Islet precursor cell (in vitro differentiated cells): ENCODE measurements around the gene TANK.
"Not testable (repeated sequence)": the region's sequence is repeated elsewhere in the genome, so short reads cannot be mapped to it uniquely, and the experiment has no call there.

Experiments used
- DNase-seq: peaks from one replicate; pipeline ENCODE4 v3.0.0-alpha.2; 2018

TANK gene

GRCh38 chr2:161170377-161170776 lies 10.1 kb downstream of the TANK start:
- DNase-seq, result no peak

DNA sequence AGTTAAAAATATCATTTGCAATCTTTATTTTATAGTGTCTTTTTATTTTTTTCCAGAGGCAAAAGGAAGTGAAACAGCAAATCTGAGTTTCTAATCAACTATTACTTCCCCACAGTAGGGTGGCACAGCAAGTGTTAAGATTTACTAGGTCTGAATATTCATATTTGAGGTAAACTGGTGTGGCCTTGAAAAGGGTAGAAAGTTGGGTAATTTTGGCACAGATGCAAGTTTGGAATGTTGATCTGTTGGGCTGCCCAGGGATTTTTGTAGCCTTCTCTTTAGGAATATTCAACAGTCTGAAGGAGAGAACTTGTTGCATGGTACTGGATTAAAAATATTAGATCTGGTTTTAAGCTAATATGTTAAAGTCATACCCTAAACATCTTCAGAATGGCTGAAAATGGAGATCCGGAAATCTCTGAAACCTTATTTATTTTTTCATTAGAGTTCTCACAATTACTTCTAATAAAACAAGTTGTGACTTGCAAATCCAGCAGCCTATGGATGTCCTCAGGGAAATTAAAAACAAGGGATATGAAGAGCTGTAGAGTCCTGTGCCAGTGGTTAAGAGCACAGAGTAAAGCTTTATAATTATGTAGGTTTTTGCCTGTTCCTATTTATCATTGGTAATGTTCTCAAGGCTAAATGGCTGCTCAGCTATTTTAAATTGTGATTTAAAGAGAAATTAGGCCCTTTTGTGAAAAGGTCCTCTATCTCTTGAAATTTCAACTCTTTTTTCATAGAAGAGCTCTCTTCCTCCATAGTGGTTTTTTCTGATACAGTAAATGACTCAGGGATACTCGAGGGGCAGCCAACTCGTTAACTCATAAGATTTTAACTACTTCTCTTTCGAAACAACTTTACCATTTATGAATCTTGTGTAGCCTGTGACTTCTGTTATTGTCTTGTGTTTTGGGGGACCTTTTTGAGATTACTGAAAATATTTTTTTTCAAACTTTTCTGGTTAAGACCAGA lies 11.0 kb downstream of the TANK start:
- DNase-seq, result no peak

DNA sequence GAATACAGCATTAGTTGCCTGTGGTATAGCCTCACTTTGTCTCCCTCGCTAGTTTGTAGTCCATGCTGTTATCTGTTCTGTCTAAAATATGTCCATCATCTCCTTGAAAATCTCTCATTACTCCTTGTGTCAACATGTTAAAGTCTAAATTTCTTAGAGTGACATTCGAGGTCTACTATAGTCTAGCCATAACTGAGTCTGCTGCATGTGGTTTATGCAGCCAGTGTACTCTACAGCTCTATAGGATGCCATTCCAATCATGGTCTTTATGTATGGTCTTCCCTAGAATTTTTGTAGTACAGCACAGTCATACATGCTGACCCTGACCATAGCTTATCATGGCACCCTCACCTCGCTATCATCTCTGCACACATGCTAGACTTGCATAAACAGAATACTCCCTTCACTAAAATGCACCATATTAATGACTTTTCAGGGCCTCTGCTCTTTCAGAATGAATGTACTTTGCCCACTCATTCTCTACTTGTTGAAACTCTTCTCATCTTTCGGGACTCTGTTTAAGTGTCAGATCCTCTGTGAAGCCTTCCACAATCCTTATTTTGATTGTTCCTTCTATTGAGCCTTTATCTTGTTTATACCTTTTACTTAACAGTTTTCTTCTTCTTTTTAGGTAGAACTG lies 12.8 kb downstream of the TANK start:
- DNase-seq, result no peak

- DNase-seq, result no peak
These were observed 13.4 kb downstream of the TANK start for GRCh38 chr2:161173541-161174194.

DNA sequence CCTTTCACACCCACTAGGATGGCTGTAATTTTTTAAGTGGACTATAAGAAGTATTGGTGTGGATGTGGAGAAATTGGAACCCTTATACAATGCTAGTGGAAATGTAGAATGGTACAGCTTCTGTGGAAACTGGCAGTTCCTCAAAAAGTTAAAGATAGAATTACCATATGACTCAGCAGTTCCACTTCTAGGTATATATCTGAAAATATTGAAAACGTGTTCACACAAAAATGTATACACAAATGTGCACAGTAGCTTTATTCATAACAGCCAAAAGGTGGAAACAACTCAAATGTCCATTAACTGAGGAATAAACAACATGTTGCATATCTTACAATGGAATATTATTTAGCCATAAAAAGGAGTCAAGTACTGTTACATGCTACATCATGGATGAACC lies 17.7 kb downstream of the TANK start:
- no peak for DNase-seq

DNA sequence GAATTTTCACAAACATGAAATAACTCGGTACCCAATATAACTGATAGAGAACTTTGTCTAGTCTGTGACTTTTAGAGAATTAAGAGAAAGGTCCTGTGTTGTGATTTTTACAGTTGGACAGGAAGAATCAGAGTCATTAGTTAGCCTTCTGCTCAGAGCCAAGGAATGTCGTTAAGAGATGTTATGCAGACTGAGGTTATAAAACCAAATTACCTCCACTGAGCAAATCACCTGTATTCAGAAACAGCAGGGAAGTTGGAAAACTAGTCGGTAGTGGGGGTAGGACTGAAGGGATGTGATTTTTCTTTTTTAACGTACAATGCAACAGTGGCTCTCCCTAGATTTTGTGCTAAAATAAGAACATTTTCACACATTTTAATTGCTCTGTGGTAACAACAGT lies 18.5 kb downstream of the TANK start:
- DNase-seq, result no peak

DNA sequence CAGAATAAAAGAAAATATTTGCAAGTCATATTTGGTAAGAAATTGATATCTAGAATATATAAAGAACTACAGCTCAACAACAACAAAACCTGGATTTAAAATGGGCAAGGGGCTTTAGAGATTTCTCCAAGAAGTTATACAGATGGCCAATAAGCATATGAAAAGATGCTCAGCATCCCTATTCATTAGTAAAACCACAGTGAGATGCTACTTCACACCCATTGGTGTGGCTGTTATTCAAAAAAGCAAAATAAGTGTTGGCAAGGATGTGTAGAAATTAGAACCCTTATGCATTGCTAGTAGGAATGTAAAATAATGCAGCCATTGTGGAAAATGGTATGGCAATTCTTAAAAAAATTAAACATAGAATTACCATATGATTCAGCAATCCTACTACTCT lies 29.8 kb downstream of the TANK start:
- DNase-seq, result no peak

DNA sequence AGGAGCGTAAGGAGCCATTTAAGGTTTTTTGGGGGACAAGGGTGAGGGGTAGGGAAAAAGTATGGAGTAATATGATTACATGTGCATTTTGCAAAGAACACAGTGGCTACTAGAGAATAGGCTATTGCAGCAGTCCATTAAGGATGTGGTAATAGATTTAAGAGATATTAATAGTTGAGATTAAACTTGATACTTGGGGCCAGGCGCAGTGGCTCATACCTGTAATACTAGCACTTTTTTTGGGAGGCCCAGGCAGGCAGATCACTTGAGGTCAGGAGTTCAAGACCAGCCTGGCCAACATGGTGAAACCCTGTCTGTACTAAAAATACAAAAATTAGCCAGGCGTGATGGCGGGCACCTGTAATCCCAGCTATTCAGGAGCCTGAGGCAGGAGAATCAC lies 35.4 kb downstream of the TANK start:
- DNase-seq, result not testable (repeated sequence)

GRCh38 chr2:161199912-161200701 lies 39.9 kb downstream of the TANK start:
- DNase-seq, result no peak

DNA sequence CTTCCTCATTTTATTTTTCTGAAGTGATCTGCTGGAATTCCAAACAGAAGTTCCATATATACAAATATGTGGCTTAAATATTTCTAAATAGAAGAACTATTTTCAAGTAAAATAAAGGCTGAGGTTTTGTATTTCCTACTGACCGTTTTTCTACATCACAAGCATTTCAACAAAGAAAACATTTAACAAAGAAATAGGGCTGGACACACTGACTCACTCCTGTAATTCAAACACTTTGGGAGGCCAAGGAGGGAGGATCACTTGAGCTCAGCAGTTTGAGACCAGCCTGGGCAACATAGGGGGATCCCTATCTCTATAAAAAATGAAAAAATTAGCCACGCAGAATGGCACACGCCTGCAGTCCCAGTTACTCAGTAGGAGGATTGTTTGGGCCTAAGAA lies 44.6 kb downstream of the TANK start:
- DNase-seq, result no peak

GRCh38 chr2:161206471-161207032 lies 46.3 kb downstream of the TANK start:
- no peak for DNase-seq

DNA sequence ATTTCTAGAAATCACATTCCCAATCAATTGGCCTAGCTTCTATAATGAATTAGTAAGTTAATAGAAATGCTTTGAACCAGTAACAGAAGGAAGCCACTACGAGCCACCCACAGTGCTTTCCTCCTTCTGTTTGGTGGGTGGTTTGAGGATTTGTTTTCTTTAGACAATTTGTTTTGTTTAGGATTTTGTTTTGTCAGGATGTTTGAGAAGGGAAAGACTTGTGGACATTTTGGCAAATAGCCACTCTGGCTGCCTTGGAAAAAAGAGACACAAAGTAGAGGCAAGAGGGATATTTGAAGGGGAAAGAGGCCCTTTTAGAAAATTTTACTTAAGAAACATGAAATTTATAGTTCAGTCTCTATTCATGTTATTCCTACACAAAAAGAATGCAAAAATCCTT lies 47.7 kb downstream of the TANK start:
- DNase-seq, result no peak

DNA sequence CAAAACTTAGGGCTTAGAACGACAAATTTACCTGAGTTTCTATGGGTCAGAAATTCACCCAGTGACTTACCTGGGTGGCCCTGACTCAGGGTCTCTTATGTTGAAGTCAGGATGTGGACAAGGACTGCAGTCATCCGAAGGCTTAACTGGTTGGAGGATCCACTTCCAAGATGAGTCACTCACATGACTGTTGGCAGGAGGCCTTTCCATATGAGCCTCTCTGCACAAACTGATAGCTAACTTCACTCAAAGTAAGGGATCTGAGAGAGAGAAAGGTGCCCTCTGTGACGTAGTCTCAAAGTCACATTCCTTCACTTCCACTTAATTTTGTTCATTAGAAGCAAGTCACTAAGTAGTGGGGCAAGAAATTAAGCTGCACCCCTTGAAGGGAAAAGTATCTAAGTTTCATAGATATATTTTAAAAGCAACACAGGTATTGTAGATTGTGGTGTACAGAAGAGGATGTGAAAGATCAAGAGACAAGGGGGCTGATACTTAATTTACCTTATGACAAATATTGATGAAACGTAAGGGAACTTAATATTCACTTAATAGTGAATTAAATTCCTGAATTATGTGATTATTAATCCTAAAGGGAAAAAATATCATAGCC lies 48.4 kb downstream of the TANK start:
- DNase-seq, result peak; percentile 85

DNA sequence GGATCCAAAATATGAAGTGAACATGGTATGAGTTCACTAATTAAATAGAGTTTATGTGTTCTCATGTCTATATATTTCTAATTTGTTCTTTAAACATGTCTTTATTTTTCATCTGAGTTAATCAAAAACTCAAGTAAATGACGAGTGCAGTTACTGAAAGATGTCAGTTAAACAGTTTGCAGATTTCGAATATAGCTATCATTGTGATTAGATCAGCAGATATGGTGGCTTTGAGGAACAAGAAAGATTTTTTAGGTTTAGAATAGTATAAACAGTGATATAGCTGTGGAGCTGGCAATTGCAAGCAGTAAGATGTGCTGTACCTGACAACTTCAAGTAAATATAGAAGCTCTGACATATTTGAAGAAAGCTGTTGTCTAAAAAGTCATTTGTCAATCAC lies 49.7 kb downstream of the TANK start:
- no peak for DNase-seq

DNA sequence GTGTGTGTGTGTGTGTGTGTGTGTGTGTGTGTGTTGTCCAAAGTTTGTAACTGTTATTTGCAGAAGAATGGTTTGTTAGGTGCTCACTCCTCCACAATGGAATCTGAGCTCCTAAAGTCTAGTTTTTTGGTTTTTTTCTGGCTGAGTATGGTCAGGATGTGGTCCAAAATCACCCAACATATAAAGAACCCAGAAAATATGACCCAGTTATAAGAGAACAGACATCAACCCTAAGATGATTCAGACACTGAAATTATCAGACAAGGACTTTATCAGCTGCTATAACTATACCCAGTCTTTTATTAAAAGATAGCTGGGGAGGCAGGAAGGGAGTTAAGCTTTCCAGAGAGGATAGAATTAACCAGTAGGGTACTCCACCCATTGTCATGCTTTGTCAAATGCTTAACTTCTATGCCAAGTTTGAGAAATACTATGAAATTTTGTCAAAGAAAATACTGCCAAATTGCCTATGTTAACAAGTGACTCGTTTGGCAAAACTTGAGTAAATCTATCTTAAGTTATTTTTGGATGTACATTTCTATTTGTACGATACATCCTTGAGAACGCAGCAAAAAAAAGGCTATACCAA lies 57.5 kb downstream of the TANK start:
- no peak for DNase-seq

- no peak for DNase-seq
These were observed 59.0 kb downstream of the TANK start for GRCh38 chr2:161219211-161219610.

DNA sequence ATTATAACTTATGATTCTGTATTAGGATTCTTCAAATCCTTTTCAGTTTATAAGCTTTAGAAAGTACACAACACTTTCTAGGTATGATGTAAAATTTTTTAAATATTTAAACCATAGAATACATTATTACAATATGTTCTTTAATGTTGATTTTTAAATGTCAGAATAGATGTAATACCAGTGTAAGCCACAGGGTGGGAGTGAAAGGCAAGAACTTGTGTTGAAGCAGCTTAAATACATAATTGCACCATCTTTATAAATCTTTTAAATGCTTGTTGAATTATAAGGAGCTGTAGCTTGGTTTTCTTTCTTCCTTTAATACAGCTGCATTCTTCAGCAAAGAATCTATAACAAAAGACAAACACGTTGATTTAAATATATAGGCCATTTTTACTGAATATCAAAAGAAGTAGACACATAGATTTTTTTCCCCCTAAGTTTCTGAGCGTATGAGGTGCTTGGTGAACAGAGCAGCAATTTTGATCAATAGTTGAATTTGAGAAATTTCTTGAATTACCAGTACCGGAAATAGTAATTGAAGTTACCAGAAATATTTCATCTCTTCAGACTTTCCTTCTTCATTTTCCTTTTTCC lies 63.0 kb downstream of the TANK start:
- DNase-seq, result no peak

DNA sequence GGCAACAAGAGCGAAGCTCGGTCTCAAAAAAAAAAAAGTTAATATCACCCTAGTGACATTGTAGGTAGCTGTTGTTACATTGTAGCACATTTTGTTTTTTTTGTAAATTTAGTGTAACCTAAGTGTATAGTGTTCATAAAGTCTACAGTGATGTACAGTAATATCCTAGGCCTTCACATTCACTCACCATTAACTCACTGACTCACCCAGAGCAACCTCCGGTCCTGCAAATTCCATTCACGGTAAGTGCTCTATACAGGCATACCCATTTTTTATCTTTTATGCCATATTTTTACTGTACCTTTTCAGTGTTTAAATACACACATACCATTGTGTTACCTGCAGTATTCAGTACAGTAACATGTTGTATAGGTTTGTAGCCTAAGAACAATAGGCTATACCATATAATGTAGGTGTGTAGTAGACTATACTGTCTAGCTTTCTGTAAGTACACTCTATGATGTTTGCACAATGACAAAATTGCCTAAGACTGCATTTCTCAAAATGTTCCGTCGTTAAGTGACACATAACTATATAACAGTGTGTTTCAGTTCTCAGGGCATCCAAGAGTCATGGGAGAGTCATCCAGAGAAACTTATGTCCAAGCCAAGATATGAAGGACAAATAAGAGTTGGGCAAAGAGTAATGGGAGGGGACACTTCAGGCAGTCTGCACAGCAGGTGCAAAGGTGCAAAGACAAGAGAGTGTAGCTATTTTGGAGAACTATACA lies 68.4 kb downstream of the TANK start:
- no peak for DNase-seq

DNA sequence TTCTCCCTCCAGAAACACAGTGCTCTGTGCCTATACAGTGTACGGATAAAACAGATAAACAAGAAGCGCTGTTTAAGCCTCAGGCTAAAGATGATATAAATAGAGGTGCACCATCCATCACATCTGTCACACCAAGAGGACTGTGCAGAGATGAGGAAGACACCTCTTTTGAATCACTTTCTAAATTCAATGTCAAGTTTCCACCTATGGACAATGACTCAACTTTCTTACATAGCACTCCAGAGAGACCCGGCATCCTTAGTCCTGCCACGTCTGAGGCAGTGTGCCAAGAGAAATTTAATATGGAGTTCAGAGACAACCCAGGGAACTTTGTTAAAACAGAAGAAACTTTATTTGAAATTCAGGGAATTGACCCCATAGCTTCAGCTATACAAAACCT lies 70.7 kb downstream of the TANK start:
- no peak for DNase-seq

GRCh38 chr2:161232571-161232970 lies 72.3 kb downstream of the TANK start:
- no peak for DNase-seq
